ENCODE results near the gene FAM20A. TPM values are rescaled to one million over a fixed set of nuclear protein-coding genes. Genes with fewer than 3 reads are reported as not detected.
"Not testable (repeated sequence)": the region's sequence is repeated elsewhere in the genome, so short reads cannot be mapped to it uniquely, and the experiment has no call there.

The FAM20A gene
- total and polyA plus RNA-seq, 4 donors: 14.9 to 72.0 (median 58.6) TPM

DNA sequence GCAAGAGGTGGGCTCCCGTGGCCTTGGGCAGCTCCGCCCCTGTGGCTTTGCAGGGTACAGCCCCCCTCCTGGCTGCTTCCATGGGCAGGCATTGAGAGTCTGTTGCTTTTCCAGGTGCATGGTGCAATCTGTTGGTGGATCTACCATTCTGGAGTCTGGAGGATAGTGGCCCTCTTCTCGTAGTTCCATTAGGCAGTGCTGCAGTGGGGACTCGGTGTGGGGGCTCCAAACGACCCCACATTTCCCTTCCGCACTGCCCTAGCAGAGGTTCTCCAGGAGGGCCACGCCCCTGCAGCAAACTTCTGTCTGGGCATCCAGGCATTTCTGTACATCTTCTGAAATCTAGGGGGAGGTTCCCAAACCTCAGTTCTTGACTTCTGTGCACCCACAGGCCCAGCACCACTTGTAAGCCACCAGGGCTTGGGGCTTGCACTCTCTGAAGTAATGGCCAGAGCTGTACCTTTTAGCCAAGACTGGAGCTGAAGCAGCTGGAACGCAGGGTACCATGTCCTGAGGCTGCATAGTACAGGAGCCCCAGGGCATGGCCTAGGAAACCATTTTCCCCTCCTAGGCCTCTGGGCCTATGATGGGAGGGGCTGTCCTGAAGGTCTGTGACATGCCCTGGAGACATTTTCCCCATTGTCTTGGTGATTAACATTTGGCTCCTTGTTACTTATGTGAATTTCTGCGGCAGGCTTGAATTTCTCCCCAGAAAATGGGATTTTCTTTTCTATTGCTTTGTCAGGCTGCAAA lies 82.9 kb downstream of the FAM20A start (continued):
- TF ChIP-seq YY1 (IDR thresholded peaks at IDR 0.05): no peak

DNA sequence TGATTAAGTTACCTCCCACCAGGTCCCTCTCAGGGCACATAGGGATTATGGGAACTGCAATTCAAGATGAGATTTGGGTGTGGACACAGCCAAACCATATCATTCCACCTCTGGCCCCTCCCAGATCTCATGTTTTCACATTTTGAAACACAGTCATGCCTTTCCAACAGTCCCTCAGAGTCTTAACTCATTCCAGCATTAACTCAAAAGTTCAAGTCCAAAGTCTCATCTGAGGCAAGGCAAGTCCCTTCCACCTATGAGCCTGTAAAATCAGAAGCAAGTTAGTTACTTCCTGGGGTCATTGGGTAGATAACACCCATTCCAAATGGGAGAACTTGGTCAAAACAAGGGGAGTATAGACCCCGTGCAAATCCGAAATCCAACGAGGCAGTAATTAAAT lies 83.6 kb downstream of the FAM20A start:
- H3K9ac ChIP-seq (ENCODE audit: low read depth in 1 of 2, low read length in 2 of 2); H3K27me3 ChIP-seq (ENCODE audit: control insufficient read depth in 4 of 4, insufficient read depth in 4 of 4, low read length in 3 of 4); DNase-seq (ENCODE audit: low spot score); H3K27ac ChIP-seq (ENCODE audit: low read depth in 1 of 2, low read length in 2 of 2); H3K9me3 ChIP-seq (ENCODE audit: control insufficient read depth in 4 of 4, low read length in 3 of 4); H3K4me3 ChIP-seq (ENCODE audit: low read depth in 1 of 3, low read length in 3 of 3): not testable (repeated sequence)
- WGBS: 94% methylated on average over 3 of the region's 3 CpGs
- Histone ChIP-seq H3K36me3 (ENCODE audit: control insufficient read depth in 4 of 4, insufficient read depth in 3 of 4, low read depth in 1 of 4, low read length in 3 of 4) (peaks cover 6 to 40% (median 9%) of the 10 kb centered on the region in 4 donors), H3K4me1 (ENCODE audit: control insufficient read depth in 4 of 4, insufficient read depth in 4 of 4, low read length in 3 of 4) (peaks cover 2 to 30% (median 13%) of the 10 kb centered on the region in 4 donors)
- peak; percentile 55 to 77 for TF ChIP-seq HNF4A (conservative IDR thresholded peaks at IDR 0.05)
- TF ChIP-seq, protein P1, sequence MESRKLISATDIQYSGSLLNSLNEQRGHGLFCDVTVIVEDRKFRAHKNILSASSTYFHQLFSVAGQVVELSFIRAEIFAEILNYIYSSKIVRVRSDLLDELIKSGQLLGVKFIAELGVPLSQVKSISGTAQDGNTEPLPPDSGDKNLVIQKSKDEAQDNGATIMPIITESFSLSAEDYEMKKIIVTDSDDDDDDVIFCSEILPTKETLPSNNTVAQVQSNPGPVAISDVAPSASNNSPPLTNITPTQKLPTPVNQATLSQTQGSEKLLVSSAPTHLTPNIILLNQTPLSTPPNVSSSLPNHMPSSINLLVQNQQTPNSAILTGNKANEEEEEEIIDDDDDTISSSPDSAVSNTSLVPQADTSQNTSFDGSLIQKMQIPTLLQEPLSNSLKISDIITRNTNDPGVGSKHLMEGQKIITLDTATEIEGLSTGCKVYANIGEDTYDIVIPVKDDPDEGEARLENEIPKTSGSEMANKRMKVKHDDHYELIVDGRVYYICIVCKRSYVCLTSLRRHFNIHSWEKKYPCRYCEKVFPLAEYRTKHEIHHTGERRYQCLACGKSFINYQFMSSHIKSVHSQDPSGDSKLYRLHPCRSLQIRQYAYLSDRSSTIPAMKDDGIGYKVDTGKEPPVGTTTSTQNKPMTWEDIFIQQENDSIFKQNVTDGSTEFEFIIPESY (IDR thresholded peaks at IDR 0.05): peak; percentile 21
- TF ChIP-seq RXRA (IDR thresholded peaks at IDR 0.05): peak in 1 of 2 donors; percentile 35

DNA sequence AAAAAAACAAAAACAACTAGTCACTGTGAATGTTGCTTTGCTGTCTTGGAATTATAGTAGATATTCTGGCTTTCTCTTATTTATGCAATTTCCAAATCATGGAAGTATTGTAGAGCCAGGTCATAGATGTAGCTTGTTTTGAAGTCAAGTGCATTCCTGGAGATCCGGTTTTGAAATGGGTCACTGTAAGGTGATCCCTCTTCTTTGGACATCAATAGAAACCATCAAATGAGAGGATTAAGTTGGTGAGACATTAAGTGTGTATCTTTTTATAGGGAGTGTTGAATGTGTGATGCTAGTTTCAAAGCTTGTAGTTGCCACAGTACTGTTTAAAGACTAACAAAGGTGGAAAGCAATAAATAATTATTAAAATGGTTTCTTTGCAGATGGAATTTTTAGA lies 84.4 kb downstream of the FAM20A start:
- Histone ChIP-seq H3K27me3 (ENCODE audit: control insufficient read depth in 4 of 4, insufficient read depth in 4 of 4, low read length in 3 of 4) (no peaks in the 10 kb centered on the region), H3K36me3 (ENCODE audit: control insufficient read depth in 4 of 4, insufficient read depth in 3 of 4, low read depth in 1 of 4, low read length in 3 of 4) (peaks cover 4 to 33% (median 6%) of the 10 kb centered on the region in 4 donors), H3K4me3 (ENCODE audit: low read depth in 1 of 3, low read length in 3 of 3) (no peak overlapping the region), H3K9ac (ENCODE audit: low read depth in 1 of 2, low read length in 2 of 2) (no peak overlapping the region), H3K27ac (ENCODE audit: low read depth in 1 of 2, low read length in 2 of 2) (no peak overlapping the region), H3K9me3 (ENCODE audit: control insufficient read depth in 4 of 4, low read length in 3 of 4) (no peaks in the 10 kb centered on the region), H3K4me1 (ENCODE audit: control insufficient read depth in 4 of 4, insufficient read depth in 4 of 4, low read length in 3 of 4) (peaks cover 2 to 34% (median 14%) of the 10 kb centered on the region in 4 donors)
- no peak for DNase-seq (ENCODE audit: low spot score)
- 66% methylated on average over 1 of the region's 1 CpG for WGBS
- TF ChIP-seq FOXA1 (IDR thresholded peaks at IDR 0.05) (no peak), HNF4A (conservative IDR thresholded peaks at IDR 0.05) (no peak), FOXA2 (IDR thresholded peaks at IDR 0.05) (no peak), YY1 (IDR thresholded peaks at IDR 0.05) (no peak), TAF1 (conservative IDR thresholded peaks at IDR 0.05) (no peak), SP1 (IDR thresholded peaks at IDR 0.05) (no peak), RXRA (IDR thresholded peaks at IDR 0.05) (no peak), JUND (IDR thresholded peaks at IDR 0.05) (no peak), GABPA (IDR thresholded peaks at IDR 0.05 in 1 of 2, conservative IDR thresholded peaks at IDR 0.05 in 1 of 2) (no peak), RAD21 (IDR thresholded peaks at IDR 0.05) (no peak), NR2F2 (IDR thresholded peaks at IDR 0.05) (no peak), EGR1 (IDR thresholded peaks at IDR 0.05; ENCODE audit: low read depth in 2 of 2) (no peak), HNF4G (IDR thresholded peaks at IDR 0.05) (no peak)
- TF ChIP-seq, protein P1 (IDR thresholded peaks at IDR 0.05): no peak
- TF ChIP-seq, protein P2, sequence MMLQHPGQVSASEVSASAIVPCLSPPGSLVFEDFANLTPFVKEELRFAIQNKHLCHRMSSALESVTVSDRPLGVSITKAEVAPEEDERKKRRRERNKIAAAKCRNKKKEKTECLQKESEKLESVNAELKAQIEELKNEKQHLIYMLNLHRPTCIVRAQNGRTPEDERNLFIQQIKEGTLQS (IDR thresholded peaks at IDR 0.05): no peak
- TF ChIP-seq, protein P3, sequence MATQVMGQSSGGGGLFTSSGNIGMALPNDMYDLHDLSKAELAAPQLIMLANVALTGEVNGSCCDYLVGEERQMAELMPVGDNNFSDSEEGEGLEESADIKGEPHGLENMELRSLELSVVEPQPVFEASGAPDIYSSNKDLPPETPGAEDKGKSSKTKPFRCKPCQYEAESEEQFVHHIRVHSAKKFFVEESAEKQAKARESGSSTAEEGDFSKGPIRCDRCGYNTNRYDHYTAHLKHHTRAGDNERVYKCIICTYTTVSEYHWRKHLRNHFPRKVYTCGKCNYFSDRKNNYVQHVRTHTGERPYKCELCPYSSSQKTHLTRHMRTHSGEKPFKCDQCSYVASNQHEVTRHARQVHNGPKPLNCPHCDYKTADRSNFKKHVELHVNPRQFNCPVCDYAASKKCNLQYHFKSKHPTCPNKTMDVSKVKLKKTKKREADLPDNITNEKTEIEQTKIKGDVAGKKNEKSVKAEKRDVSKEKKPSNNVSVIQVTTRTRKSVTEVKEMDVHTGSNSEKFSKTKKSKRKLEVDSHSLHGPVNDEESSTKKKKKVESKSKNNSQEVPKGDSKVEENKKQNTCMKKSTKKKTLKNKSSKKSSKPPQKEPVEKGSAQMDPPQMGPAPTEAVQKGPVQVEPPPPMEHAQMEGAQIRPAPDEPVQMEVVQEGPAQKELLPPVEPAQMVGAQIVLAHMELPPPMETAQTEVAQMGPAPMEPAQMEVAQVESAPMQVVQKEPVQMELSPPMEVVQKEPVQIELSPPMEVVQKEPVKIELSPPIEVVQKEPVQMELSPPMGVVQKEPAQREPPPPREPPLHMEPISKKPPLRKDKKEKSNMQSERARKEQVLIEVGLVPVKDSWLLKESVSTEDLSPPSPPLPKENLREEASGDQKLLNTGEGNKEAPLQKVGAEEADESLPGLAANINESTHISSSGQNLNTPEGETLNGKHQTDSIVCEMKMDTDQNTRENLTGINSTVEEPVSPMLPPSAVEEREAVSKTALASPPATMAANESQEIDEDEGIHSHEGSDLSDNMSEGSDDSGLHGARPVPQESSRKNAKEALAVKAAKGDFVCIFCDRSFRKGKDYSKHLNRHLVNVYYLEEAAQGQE (IDR thresholded peaks at IDR 0.05): no peak
- TF ChIP-seq, protein P4, sequence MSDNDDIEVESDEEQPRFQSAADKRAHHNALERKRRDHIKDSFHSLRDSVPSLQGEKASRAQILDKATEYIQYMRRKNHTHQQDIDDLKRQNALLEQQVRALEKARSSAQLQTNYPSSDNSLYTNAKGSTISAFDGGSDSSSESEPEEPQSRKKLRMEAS (IDR thresholded peaks at IDR 0.05): no peak
- TF ChIP-seq, protein P5, sequence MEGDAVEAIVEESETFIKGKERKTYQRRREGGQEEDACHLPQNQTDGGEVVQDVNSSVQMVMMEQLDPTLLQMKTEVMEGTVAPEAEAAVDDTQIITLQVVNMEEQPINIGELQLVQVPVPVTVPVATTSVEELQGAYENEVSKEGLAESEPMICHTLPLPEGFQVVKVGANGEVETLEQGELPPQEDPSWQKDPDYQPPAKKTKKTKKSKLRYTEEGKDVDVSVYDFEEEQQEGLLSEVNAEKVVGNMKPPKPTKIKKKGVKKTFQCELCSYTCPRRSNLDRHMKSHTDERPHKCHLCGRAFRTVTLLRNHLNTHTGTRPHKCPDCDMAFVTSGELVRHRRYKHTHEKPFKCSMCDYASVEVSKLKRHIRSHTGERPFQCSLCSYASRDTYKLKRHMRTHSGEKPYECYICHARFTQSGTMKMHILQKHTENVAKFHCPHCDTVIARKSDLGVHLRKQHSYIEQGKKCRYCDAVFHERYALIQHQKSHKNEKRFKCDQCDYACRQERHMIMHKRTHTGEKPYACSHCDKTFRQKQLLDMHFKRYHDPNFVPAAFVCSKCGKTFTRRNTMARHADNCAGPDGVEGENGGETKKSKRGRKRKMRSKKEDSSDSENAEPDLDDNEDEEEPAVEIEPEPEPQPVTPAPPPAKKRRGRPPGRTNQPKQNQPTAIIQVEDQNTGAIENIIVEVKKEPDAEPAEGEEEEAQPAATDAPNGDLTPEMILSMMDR (IDR thresholded peaks at IDR 0.05; ENCODE audit: low read depth, low read length, missing input control): no peak
